Testis (tissue), 3 donors: ENCODE measurements around the gene TTC7B. TPM values are rescaled to one million over a fixed set of nuclear protein-coding genes. Genes with fewer than 3 reads are reported as not detected.
A peak's percentile ranks its signal among the peaks of the same experiment; 100 is the strongest.

Experiments
- DNase-seq: peaks from one replicate; pipeline ENCODE4 v3.0.0-alpha.2; 2019
- H3K27ac ChIP-seq, 2 donors: fragments of 200-600 bp; sonication (generic); one replicate each; pipeline ENCODE4 v1.5.1; 2019
- H3K27me3 ChIP-seq: fragments of 200-600 bp; sonication (generic); one replicate; pipeline ENCODE4 v1.5.1; 2019
- H3K36me3 ChIP-seq: fragments of 200-600 bp; sonication (generic); one replicate; pipeline ENCODE4 v1.5.1; 2017; ENCODE audit warnings: low read depth; ENCODE audit errors: missing control alignments
- H3K4me1 ChIP-seq: fragments of 200-600 bp; sonication (generic); one replicate; pipeline ENCODE4 v1.5.1; 2019
- H3K4me3 ChIP-seq, 2 donors: fragments of 200-600 bp; sonication (generic); one replicate each; pipeline ENCODE4 v1.5.1; 2017 to 2019
- H3K9me3 ChIP-seq: fragments of 200-600 bp; sonication (generic); one replicate; pipeline ENCODE4 v1.5.1; 2017
- CTCF ChIP-seq, 3 experiments: fragments of 450-650 bp in 2 of 3; fragments of 200-600 bp in 1 of 3; sonication (generic) in 1 of 3; IDR thresholded peaks; one replicate each; pipeline ENCODE4 v1.5.1; 2016 to 2019; ENCODE audit warnings: antibody characterized with exemption in 3 of 3, mild to moderate bottlenecking in 2 of 3, moderate library complexity in 1 of 3
- POLR2A ChIP-seq: fragments of 450-650 bp; IDR thresholded peaks from one replicate; pipeline ENCODE4 v1.6.1; 2017; ENCODE audit warnings: antibody characterized with exemption, mild to moderate bottlenecking, moderate library complexity
- WGBS, 2 donors: methylation state at CpG; one replicate each; pipeline ENCODE4 v1.1.5; 2018; 5-methylcytosine and 5-hydroxymethylcytosine counted together
- intact Hi-C: fragments of 100-400 bp; cut with DNase I; formaldehyde crosslinking; loops from one replicate; pipeline ENCODE4 v1.15.1; 2023; ENCODE audit warnings: low total_unique reads
- polyA plus RNA-seq: library from polyadenylated mRNA; stranded (reverse); fragments of 350-450 nt; fragmentation: Illumina TruSeq; extraction: RNeasy Lipid Tissue Mini Kit (QIAGEN cat#74804); gene quantifications from one replicate; pipeline ENCODE4 v1.2.3, GENCODE V29; 2014; ENCODE audit warnings: low read depth, low replicate concordance; ENCODE audit not compliant: insufficient read depth
- total RNA-seq, 2 donors: library from RNA; depleted of rRNA; stranded (reverse); fragments of >200 nt; gene quantifications; one replicate each; pipeline ENCODE4 v1.2.3, GENCODE V29; 2016

Gene TTC7B
- total and polyA plus RNA-seq, 3 donors from 2014 or later = 11.3 to 17.0 (median 12.1) TPM

DNA sequence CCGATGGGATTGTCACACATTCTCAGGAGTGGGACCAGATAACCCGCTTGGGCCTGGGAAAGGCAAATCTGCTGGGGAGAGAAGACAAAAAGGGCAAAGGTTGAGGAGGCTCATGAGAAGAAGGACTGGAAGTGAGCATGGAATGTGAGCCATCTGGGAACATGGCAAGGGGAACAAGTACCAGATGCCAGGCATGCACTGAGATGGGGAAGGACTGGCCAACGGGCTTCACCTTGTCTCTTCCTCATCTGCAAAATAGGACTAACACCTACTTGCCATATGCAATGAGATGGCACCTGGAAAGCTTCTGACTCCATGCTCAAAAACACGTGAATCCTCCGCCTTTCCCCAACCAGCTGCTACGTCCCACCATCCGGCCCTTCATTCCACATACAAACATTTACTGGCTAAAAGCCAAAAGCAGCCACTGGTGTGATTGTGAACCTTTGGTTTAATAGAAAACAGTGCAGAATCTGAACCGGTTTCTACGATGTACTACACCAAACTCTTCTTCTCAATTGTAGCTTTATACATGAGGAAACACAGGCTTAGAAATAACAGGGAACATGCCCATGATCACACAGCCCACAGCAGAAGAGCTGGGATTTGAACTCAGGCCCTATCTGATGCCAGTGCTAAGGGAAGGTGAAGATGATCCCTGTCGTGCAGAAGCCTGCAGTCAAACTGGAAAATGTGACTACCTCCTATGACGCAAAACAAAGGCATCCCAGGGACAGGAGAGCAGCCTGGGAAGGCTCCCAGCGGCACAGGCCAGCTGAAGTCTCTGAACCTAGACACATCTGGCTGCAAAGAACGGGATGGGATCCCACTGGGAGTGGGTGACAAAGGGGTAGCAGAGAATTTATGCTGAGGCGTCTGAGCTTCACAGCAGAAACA, 112.1 kb downstream of the TTC7B start:
- no peaks in the 10 kb centered on the region for H3K36me3 ChIP-seq
- no peak overlapping the region for H3K4me3 ChIP-seq
- no peaks in the 10 kb centered on the region for H3K27me3 ChIP-seq
- H3K4me1 ChIP-seq = no peaks in the 10 kb centered on the region
- no peak for DNase-seq
- TF ChIP-seq POLR2A = no peak
- no peak for TF ChIP-seq CTCF (IDR thresholded peaks at IDR 0.05)
- WGBS, 2 donors = 78 to 82% methylated on average over 14 of the region's 14 CpGs
- H3K9me3 ChIP-seq = no peaks in the 10 kb centered on the region
- H3K27ac ChIP-seq = no peak overlapping the region
- intact Hi-C loops = no loop called here

- Histone ChIP-seq H3K9me3 (no peaks in the 10 kb centered on the region), H3K36me3 (no peaks in the 10 kb centered on the region), H3K4me1 (peaks cover 4% of the 10 kb centered on the region), H3K27ac (no peak overlapping the region), H3K27me3 (no peaks in the 10 kb centered on the region), H3K4me3 (no peak overlapping the region)
- intact Hi-C loops = no loop called here
- no peak for DNase-seq
- WGBS, 2 donors = 86 to 87% methylated on average over 15 to 16 of the region's 16 CpGs
- TF ChIP-seq CTCF (IDR thresholded peaks at IDR 0.05) (no peak), POLR2A (no peak)
Measured at GRCh38 chr14:90700933-90701776, 115.1 kb downstream of the TTC7B start.

DNA sequence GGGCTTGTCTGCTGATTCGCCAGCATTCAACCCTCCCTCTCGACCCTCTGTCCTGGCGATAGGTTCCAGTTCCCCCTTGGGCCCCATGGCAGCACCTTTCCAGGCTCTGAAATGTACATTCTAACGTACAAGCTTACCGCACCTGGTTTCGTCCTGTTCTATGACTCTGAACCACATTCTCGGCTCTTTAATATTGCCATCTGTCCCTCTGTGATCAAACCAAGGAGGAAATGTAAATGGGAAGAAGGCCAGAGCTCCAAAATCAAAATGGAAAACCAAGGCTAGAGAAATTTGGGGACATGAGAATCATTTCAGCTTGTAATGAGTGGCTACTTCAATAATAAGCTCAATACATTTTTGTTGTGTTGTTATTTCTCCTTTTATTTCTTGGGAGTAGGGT, 117.2 kb downstream of the TTC7B start:
- whole genome bisulfite sequencing, 2 donors = 82 to 90% methylated on average over 7 of the region's 7 CpGs
- Histone ChIP-seq H3K4me3 (no peak overlapping the region), H3K27me3 (no peaks in the 10 kb centered on the region), H3K36me3 (no peaks in the 10 kb centered on the region), H3K9me3 (no peaks in the 10 kb centered on the region), H3K4me1 (peaks cover 4% of the 10 kb centered on the region), H3K27ac (peak overlapping the region in 1 of 2 donors; percentile 8)
- no peak for DNase-seq
- intact Hi-C loops = loop anchor here (5.0 kb wide), 1 partner anchor 297 kb away; no protein-coding TSS in a partner anchor
- no peak for TF ChIP-seq CTCF (IDR thresholded peaks at IDR 0.05)
- no peak for TF ChIP-seq POLR2A

DNA sequence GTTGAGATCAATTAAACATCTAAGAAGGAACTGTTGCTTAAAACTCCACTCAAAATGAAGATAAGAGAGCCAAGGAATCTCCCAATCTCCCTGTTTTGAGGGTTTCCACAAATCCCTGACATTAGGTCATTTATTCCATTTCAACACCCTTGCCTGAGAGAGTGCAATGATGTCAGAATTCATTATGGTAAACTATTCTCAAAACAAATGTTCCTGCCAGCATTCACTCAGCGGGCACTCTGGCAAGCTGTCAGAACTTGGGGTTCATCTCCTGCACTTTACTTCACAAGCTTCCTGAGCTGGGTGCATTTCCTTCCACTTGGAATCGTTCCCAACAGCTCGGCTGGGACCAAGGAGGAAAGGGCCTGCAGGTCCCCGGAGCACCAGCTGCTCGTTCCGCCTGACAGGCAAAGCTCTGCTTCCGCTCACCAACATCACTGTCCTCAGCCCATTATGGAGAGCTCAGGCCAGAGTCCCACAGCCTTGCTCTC, 117.8 kb downstream of the TTC7B start:
- Histone ChIP-seq H3K4me1 (peaks cover 4% of the 10 kb centered on the region), H3K9me3 (no peaks in the 10 kb centered on the region), H3K27me3 (no peaks in the 10 kb centered on the region), H3K27ac (peak overlapping the region in 1 of 2 donors; percentile 8), H3K4me3 (no peak overlapping the region), H3K36me3 (no peaks in the 10 kb centered on the region)
- 59 to 67% methylated on average over 7 of the region's 7 CpGs for WGBS, 2 donors
- intact Hi-C loops = loop anchor here (5.0 kb wide), 1 partner anchor 296 kb away; no protein-coding TSS in a partner anchor
- TF ChIP-seq CTCF (IDR thresholded peaks at IDR 0.05) = no peak
- TF ChIP-seq POLR2A = no peak
- DNase-seq = no peak
